GM10266 (cell line): ENCODE data around the gene SP5.

Experiments used
- DNase-seq: peaks from one replicate; pipeline ENCODE4 v3.0.0; 2012; ENCODE audit errors: extremely low spot score
- CTCF ChIP-seq: IDR thresholded peaks from 2 replicates; pipeline ENCODE4 v1.5.1; 2012; ENCODE audit warnings: mild to moderate bottlenecking, low read depth; ENCODE audit not compliant: control insufficient read depth, insufficient read depth; ENCODE audit errors: missing control alignments

SP5 gene

GRCh38 chr2:170740660-170741059, 25.5 kb downstream of the SP5 start:
- no peak for DNase-seq

GRCh38 chr2:170742000-170742399, 26.9 kb downstream of the SP5 start:
- no peak for DNase-seq
- TF ChIP-seq CTCF = no peak

More at GRCh38 chr2:170740660-170741059, 25.5 kb downstream of the SP5 start:
- TF ChIP-seq CTCF = no peak

- no peak for DNase-seq
- TF ChIP-seq CTCF = no peak
Observed at GRCh38 chr2:170742896-170743529, 27.9 kb downstream of the SP5 start.

- TF ChIP-seq CTCF = no peak
- DNase-seq = no peak
Observed at GRCh38 chr2:170743530-170744239, 28.5 kb downstream of the SP5 start.

- no peak for TF ChIP-seq CTCF
- no peak for DNase-seq
Observed at GRCh38 chr2:170744248-170745002, 29.3 kb downstream of the SP5 start.

- TF ChIP-seq CTCF = no peak
- no peak for DNase-seq
Observed at GRCh38 chr2:170745305-170745704, 30.2 kb downstream of the SP5 start.
